Measurements from ENCODE around the gene CHCHD3. TPM values are rescaled to one million over a fixed set of nuclear protein-coding genes. Genes with fewer than 3 reads are reported as not detected.

The CHCHD3 gene
- total RNA-seq, 3 donors from 2014 or later, result 52.1 to 59.4 (median 53.1) TPM

DNA sequence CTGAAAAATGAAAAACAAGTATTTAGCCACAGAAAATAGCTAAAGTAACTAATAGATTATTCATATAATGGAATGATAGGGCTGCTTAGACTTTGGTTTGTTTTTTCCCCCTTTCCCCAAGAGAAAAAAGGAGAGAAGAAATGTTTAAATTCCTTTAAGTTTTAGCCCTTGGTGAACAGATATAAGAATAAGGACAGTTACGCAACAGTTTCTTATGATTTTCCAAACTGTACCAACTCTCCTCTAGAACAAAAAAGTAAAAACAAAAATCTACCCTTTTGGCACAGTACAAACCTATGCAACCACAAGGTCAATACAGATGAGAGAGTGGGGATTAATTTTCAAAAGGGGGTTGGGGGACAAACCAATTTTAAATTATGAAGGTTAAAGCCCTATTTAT is 227.7 kb downstream of the CHCHD3 start:
- H3K9me3 ChIP-seq, result no peaks in the 10 kb centered on the region
- intact Hi-C loops (cut with DNase I; ENCODE audit: low total_unique reads), result no loop called here

DNA sequence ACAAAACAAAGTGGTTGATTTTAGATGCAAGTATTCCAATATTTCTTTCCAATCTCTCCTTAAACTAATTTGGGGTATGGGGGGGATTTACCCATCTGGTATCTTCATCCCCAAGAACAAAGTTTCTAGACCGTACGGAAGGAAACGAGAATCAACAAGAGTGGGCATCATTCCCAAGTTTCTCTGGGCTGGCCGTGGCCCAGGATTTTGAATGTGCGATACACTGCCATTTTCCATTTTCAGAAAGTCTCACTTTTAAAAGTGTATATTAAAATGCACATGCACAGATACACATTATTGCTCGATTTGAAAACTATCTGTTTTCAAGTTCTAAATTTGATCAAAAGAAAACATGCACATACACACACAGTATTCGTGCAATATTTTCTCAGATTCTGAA is 234.5 kb downstream of the CHCHD3 start:
- no peaks in the 10 kb centered on the region for H3K36me3 ChIP-seq
- H3K4me1 ChIP-seq, result no peaks in the 10 kb centered on the region
- H3K4me3 ChIP-seq, result no peak overlapping the region
- intact Hi-C loops (cut with DNase I; ENCODE audit: low total_unique reads), result no loop called here
- DNase-seq (ENCODE audit: low spot score in 2 of 2), result no peak
- H3K9me3 ChIP-seq, result no peaks in the 10 kb centered on the region
- H3K27me3 ChIP-seq, result no peaks in the 10 kb centered on the region
- TF ChIP-seq, protein P1, sequence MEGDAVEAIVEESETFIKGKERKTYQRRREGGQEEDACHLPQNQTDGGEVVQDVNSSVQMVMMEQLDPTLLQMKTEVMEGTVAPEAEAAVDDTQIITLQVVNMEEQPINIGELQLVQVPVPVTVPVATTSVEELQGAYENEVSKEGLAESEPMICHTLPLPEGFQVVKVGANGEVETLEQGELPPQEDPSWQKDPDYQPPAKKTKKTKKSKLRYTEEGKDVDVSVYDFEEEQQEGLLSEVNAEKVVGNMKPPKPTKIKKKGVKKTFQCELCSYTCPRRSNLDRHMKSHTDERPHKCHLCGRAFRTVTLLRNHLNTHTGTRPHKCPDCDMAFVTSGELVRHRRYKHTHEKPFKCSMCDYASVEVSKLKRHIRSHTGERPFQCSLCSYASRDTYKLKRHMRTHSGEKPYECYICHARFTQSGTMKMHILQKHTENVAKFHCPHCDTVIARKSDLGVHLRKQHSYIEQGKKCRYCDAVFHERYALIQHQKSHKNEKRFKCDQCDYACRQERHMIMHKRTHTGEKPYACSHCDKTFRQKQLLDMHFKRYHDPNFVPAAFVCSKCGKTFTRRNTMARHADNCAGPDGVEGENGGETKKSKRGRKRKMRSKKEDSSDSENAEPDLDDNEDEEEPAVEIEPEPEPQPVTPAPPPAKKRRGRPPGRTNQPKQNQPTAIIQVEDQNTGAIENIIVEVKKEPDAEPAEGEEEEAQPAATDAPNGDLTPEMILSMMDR (IDR thresholded peaks at IDR 0.05), result no peak
- no peak for TF ChIP-seq POLR2AphosphoS5 (IDR thresholded peaks at IDR 0.05)
- TF ChIP-seq POLR2A (IDR thresholded peaks at IDR 0.05), result no peak
- no peak overlapping the region for H3K27ac ChIP-seq

More for the DNA sequence above, 227.7 kb downstream of the CHCHD3 start:
- no peaks in the 10 kb centered on the region for H3K36me3 ChIP-seq
- DNase-seq (ENCODE audit: low spot score in 2 of 2), result no peak
- no peaks in the 10 kb centered on the region for H3K4me1 ChIP-seq
- no peak overlapping the region for H3K4me3 ChIP-seq
- no peaks in the 10 kb centered on the region for H3K27me3 ChIP-seq
- no peak overlapping the region for H3K27ac ChIP-seq
- TF ChIP-seq, protein P1 (IDR thresholded peaks at IDR 0.05), result no peak

DNA sequence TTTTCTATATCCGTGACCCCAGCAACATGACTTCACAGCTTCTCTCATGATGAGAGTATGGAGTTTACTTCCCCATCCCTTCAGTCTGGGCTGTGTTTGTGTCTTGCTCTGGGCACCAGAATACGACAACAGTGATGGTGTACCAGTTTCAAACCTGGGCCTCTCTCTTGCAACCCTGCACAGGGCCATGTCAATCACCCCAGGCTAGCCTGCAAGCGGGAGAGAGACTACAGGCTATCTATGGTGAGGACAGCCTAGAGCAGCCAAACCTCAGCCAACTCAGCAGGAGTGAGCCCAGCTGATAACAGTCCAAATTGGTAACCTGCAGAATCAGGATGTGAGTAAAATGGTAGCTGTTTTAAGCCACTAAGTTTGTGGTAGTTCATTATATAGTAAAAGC is 235.8 kb downstream of the CHCHD3 start:
- H3K4me1 ChIP-seq, result no peaks in the 10 kb centered on the region
- intact Hi-C loops (cut with DNase I; ENCODE audit: low total_unique reads), result no loop called here
- H3K27me3 ChIP-seq, result no peaks in the 10 kb centered on the region
- DNase-seq (ENCODE audit: low spot score in 2 of 2), result no peak
- H3K9me3 ChIP-seq, result no peaks in the 10 kb centered on the region
- H3K36me3 ChIP-seq, result no peaks in the 10 kb centered on the region
- TF ChIP-seq, protein P1 (IDR thresholded peaks at IDR 0.05), result no peak
- no peak overlapping the region for H3K4me3 ChIP-seq
- no peak overlapping the region for H3K27ac ChIP-seq

DNA sequence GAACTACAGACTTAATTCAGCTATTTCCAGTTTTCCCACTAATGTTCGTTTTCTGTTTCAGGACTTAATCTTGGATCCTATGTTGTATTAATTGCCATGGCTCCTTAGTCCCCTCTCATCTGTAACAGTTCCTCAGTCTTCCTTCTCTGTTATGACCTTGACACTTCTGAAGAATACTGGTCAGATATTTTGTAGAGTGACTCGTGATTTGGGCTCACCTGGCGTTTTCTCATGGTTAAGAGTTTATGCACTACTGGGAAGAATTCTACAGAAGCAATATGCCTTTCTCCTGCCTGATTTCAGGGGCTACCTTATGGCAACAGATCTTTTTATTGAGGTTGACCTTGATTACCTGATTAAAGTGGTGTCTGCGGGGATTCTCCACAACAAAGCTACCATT is 239.4 kb downstream of the CHCHD3 start:
- TF ChIP-seq POLR2AphosphoS5 (IDR thresholded peaks at IDR 0.05) (no peak), POLR2A (IDR thresholded peaks at IDR 0.05) (no peak)
- TF ChIP-seq, protein P1 (IDR thresholded peaks at IDR 0.05), result no peak
- no peaks in the 10 kb centered on the region for H3K4me1 ChIP-seq
- intact Hi-C loops (cut with DNase I; ENCODE audit: low total_unique reads), result no loop called here
- no peak overlapping the region for H3K4me3 ChIP-seq
- H3K27ac ChIP-seq, result no peak overlapping the region
- no peaks in the 10 kb centered on the region for H3K9me3 ChIP-seq
- no peaks in the 10 kb centered on the region for H3K27me3 ChIP-seq
- H3K36me3 ChIP-seq, result no peaks in the 10 kb centered on the region
- no peak for DNase-seq (ENCODE audit: low spot score in 2 of 2)

DNA sequence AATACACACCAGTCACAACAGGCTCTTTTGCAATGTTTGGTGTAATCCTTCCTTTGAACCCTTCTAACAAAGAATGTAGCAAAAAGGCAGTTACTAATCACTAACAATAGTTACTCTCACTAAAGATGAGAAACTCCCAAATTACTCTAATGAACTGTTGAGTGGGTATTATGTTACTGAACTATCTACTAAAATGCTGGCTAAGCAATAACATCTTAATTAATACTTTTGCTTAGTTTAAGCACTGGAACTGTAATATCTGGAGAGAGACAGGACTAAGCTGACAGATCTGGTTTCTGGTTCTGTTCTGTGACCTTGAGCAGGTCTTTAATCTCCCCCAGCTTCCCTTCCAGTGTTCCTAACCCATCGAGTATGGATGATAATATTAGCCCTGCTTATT is 241.7 kb downstream of the CHCHD3 start:
- no peak overlapping the region for H3K27ac ChIP-seq
- H3K36me3 ChIP-seq, result no peaks in the 10 kb centered on the region
- intact Hi-C loops (cut with DNase I; ENCODE audit: low total_unique reads), result no loop called here
- TF ChIP-seq POLR2A (IDR thresholded peaks at IDR 0.05), result no peak
- no peak for DNase-seq (ENCODE audit: low spot score in 2 of 2)
- H3K27me3 ChIP-seq, result no peaks in the 10 kb centered on the region
- H3K4me3 ChIP-seq, result no peak overlapping the region
- H3K9me3 ChIP-seq, result no peaks in the 10 kb centered on the region
- no peaks in the 10 kb centered on the region for H3K4me1 ChIP-seq

DNA sequence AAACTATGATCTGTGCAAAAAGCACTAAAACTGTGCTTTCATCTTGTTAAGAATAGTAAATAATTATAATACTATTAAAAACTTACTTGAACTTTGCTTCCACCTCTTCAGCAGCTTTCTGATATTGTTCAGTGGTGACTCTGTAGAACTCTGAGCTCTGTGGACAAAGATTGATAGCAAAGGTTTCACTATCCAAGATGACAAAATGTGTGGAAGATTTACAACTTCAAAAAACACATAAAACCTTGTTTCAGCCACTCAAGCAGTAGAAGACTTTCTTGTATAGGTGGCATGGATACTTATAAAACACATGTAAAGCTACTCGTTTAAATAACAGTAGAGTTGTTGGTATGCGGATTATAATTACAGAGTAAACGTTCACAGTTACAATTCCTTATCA is 243.6 kb downstream of the CHCHD3 start:
- no peaks in the 10 kb centered on the region for H3K36me3 ChIP-seq
- H3K27ac ChIP-seq, result no peak overlapping the region
- intact Hi-C loops (cut with DNase I; ENCODE audit: low total_unique reads), result no loop called here
- TF ChIP-seq POLR2AphosphoS5 (IDR thresholded peaks at IDR 0.05) (no peak), POLR2A (IDR thresholded peaks at IDR 0.05) (no peak)
- TF ChIP-seq, protein P1 (IDR thresholded peaks at IDR 0.05), result no peak
- H3K4me1 ChIP-seq, result no peaks in the 10 kb centered on the region
- no peak overlapping the region for H3K4me3 ChIP-seq
- no peak for DNase-seq (ENCODE audit: low spot score in 2 of 2)
- no peaks in the 10 kb centered on the region for H3K9me3 ChIP-seq
- H3K27me3 ChIP-seq, result no peaks in the 10 kb centered on the region

Measured in breast epithelium (tissue), 4 donors.